UCSD-AML1 (cell line): ENCODE results near the gene GRAMD1B.
"Not testable (repeated sequence)": the region's sequence is repeated elsewhere in the genome, so short reads cannot be mapped to it uniquely, and the experiment has no call there.

ENCODE experiments used
- DNase-seq: peaks from one replicate; lab custom pipeline; 2025; ENCODE audit not compliant: unreplicated experiment; lab: John Stamatoyannopoulos, UW

The GRAMD1B gene

DNA sequence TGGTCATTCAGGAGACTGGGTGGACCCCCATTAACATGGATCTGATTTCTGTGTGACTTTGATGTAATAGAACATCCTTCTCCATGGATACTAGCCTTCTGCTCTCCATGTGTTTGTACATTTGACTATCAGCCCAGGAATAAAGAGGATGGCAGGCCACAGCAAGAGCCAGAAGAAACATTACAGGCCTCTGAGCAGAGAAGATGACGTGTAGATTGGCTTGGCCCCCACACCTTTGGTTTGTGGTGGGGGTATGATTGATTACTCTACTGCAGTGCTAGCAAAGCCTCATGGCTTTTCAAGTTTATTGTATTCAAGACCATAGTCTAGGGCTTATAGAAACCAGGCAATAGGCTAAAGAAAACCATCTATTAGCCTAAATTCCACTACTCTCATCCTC lies 77.0 kb downstream of the GRAMD1B start:
- no peak for DNase-seq

GRCh38 chr11:123509737-123510578 lies 79.9 kb downstream of the GRAMD1B start:
- DNase-seq = no peak

DNA sequence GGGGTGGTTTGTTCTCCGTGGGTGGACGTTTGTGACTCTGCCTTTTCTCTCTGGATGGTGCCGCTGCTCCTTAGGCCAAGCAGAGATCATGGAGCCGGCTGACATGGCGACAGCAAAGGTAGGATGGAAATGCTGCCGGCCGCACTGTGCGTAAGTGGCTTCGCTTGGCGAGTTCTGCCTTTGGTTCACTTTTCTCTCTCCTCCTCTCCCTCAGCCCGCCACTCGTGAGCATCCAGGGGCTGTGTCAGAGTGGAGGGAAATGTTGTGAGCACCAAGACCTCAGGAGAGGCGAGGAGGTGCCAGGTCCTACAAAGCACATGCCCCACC lies 80.5 kb downstream of the GRAMD1B start:
- DNase-seq = no peak

DNA sequence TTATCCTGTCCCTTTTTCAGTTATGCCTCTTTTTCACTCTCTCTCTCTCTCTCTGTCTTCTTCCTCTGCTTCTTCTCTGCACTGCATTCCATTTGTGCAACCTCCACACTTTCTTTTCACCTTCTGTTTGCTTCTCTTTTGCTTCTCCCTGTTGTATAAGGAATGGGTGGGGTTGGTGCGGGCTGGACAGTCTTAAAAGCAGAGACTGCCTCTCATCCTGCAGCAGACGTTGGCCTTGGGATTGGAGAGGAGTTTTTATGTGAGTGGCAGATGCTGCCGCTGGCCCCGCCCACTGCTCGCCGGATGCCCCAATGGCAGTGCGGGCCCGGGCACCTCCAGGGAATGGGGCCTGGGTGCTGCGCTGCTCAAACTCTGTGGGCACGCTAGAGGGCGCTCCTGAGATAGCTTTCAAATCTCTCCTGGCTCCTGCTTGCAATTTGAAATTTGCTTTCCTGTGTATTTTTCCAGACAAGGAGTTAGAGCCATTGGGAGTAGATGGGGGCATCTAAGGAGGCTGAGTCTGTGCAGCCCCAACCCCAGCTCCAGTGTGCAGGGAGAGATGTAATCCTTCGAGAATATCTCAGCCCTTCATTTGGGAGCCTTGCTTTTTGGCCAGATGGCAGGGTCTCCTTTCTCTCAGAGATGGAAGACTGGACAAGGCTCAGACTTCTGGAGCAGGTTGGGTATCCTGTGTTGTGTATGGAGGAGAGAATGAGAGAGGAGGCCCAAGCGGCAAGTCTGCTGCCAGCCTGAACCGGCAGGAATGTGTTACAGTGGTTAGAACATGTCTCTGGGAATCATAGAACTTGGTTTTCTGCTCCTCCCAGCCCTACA lies 81.2 kb downstream of the GRAMD1B start:
- DNase-seq = peak; percentile 76

- DNase-seq = not testable (repeated sequence)
Measured at GRCh38 chr11:123513309-123513708, 83.2 kb downstream of the GRAMD1B start.

DNA sequence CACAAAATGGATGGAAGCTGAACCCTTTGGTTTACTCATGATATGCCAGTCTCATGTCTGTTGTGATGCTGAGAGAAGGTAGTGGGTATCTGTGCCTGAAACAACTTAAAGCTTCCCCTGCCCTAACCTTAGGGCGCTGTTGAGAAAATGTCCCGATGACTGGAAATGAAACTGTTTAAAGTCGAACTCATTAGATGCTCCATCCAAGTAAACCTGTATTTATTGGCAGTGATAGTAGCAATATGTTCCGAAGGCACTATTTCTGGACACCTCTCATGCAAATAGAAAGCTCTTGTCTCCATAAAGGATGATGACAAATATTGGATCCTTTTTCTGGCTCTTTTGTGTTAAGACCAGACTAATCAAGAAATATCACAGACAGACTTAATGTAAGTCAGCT lies 86.2 kb downstream of the GRAMD1B start:
- no peak for DNase-seq

DNA sequence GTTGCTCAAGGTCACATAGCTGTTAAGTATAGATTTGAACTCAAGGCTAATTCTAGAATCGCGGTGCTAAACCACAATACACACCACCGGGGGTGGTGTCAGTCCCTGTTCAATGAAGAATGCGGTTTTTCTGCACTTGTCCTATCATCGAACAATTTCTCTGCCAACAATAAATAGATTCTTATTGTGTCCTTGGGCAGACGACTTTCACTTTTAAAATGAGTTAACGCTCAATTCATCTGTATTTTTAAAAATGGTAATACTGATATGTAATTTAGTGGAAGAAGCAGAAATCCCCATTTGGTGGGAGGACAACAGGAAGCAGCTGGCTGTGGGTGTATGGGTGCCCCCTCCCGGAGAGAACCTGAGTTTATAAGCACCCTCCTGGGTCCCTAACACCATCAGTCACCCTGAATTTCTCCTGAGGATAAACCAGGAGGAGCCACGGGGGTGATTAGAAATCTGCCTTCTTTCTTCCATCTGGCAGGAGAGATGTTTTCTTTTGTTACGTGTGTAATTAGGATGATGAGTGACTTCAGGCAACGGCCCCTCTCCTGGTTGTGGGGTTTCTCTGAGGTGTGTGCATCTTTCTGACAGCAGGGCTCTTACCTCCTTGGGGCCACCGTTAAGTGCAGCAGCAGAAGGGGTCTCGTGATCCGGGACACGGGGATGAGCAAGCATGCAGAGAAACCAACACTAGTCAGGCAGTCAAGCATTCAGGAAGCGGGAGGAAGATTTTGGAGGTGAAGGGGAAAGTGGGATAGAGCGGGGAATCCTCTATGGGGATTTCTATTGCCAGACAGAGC lies 87.7 kb downstream of the GRAMD1B start:
- no peak for DNase-seq

DNA sequence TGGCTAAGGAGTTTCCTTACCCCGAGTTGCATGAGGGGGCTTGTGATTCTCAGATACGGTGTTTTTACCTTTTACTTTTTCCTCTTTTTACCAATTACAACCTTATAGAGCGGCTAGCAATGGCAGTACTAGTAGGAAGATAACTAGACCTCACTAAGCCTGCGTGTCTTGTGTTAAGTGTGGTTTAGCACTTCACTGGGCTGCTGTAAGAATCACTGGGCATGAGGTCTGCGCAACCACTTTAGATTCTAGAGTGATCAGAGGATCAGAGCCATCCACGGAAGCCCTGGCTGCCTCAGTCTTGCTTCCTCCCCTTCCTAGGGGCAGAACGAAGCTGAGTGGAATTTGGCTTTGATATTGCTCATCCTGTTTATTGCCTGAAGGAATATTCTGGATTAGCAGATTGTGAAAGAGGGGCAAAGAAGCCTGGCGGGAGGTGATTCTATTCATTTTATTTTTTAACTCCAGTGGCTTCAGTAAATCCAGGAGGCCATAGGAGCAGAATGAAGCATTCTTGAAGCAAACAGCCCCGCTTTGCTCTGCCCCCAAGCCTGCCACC lies 88.5 kb downstream of the GRAMD1B start:
- no peak for DNase-seq

- no peak for DNase-seq
Measured at GRCh38 chr11:123519055-123519796, 89.2 kb downstream of the GRAMD1B start.

DNA sequence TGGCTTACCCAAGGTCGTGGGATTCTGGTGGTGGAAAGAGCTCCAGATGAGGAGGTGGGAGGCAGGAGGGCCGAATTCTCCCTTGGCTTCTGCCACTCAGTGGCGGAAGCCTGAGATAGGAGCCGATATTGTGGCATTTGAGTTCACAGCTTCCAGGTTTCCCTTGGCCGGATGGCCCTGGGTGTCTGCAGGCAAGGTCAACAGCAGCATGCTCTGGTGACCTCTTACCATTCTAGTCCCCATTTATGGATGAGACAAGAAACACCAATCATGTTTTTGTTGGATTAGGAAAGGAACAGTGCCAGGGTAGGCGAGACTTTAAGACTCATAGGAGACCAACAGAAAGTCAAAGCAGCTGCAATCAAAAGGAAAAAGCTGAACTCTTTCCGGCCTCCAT lies 89.7 kb downstream of the GRAMD1B start:
- no peak for DNase-seq

- DNase-seq = not testable (repeated sequence)
Measured at GRCh38 chr11:123520476-123520875, 90.4 kb downstream of the GRAMD1B start.

DNA sequence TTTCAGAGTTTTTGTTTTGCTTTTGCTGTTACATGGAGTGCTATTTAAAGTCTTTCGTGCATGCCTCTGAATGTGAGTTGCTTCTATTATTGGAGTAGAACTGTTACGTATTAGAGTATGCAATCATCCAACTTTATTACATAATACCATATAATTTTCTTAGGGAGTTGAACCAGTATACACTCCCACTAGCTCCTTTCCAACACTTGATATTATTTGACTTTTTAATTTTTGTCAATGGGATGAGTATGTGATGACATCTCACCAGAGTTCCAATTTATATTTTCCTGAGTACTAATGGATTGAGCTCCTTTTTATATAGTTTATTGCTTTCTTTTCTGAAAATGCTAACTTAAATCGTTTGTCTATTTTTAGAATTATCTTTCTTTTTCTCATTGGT lies 90.9 kb downstream of the GRAMD1B start:
- DNase-seq = no peak

- DNase-seq = no peak
Measured at GRCh38 chr11:123521930-123522329, 91.9 kb downstream of the GRAMD1B start.

DNA sequence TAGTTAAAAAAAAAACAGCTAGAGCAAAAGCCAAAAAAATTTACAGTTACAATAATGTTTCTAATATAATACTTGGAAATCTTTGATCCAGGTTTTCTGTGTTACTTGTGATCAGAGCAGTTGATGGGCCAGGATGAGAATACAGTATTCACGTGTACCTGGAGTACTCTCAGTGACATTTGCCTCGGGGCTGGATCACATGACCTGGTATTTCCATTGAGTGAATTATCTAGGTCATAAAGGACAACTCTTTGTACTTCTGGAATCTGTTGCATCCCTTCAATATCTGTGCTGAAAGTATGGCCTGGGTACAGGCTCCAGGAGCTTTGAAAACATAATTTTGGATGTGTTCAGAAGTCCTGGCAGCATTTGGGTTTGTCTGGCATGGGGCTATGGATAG lies 93.5 kb downstream of the GRAMD1B start:
- DNase-seq = no peak

- DNase-seq = no peak
Measured at GRCh38 chr11:123525097-123525496, 95.0 kb downstream of the GRAMD1B start.

DNA sequence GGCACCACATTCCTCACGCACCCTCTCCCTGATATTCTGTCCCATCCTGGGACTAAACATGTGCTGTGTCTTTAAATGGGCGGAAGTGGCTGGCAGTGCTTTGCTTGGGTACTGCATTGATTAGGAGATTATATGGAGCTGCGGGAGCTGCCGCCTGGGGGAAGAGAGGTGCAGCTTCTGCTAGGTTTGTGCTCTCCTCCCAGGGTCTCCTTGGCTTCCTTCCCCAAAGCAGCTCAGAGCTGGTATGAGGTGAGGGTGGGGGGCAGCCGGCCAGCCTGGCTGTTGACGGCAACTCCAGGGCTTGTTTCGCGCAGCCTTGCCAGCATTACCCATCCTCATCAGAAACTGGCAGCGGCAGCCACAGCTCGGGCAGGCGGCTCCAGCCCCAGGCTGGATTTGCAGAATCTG lies 95.4 kb downstream of the GRAMD1B start:
- no peak for DNase-seq

GRCh38 chr11:123526027-123526805 lies 96.1 kb downstream of the GRAMD1B start:
- no peak for DNase-seq

- no peak for DNase-seq
Measured at GRCh38 chr11:123526918-123527317, 96.8 kb downstream of the GRAMD1B start.

- DNase-seq = no peak
Measured at GRCh38 chr11:123527526-123527925, 97.5 kb downstream of the GRAMD1B start.

GRCh38 chr11:123527947-123528346 lies 97.9 kb downstream of the GRAMD1B start:
- no peak for DNase-seq
